HCT116 (cell line): ENCODE data around the gene VAMP1. TPM values are rescaled to one million over a fixed set of nuclear protein-coding genes. Genes with fewer than 3 reads are reported as not detected.

ENCODE experiments used
- ATAC-seq: fragments of 200-7000 bp; cut with Tn5 transposase; 2 replicates; pipeline ENCODE4 v1.9.1; 2020; ENCODE audit warnings: mild to moderate bottlenecking, moderate library complexity
- BruUV-seq: library from RNA; stranded (reverse); fragments of 400-500 nt; replicated peaks from 2 replicates; lab custom pipeline; 2021; lab: Mats Ljungman, UMichigan
- CTCF ChIA-PET: fragments of 300-600 bp; sonication (Branson Sonifier 250); formaldehyde crosslinking; loops from one replicate; lab custom pipeline; 2021; ENCODE audit warnings: antibody characterized with exemption; lab: Charles Lee
- POLR2A ChIA-PET: fragments of 300-600, 350-600 bp; sonication (Branson Sonifier 250); formaldehyde crosslinking; loops from one replicate; lab custom pipeline; 2021; ENCODE audit warnings: antibody characterized with exemption; lab: Charles Lee
- RAD21 ChIA-PET, 2 experiments: fragments of 300-600 bp; sonication (Branson Sonifier 250); formaldehyde crosslinking; loops; one replicate each; lab custom pipeline; 2023; ENCODE audit warnings: low total read pairs in 2 of 2; ENCODE audit not compliant: uncharacterized antibody in 2 of 2, unreplicated experiment in 2 of 2, low non-redundant PET in 1 of 2; lab: Charles Lee
- DNase-seq: peaks from one replicate; pipeline ENCODE4 v3.0.0-alpha.2; 2010; ENCODE audit warnings: low read depth, low spot score
- H2AFZ ChIP-seq: fragments of 200-600 bp; shearing (Covaris generic), sonication (generic); 2 replicates; pipeline ENCODE4 v1.6.1; 2017; ENCODE audit warnings: low read depth, mixed run types, mixed read lengths, antibody characterized with exemption, low read length; ENCODE audit not compliant: poor library complexity, severe bottlenecking
- H3K27ac ChIP-seq: 2 replicates; pipeline ENCODE4 v1.5.1; 2012; ENCODE audit warnings: low read depth, low read length
- H3K27me3 ChIP-seq: fragments of 200-600 bp; sonication (generic); 2 replicates; pipeline ENCODE4 v1.6.1; 2016; ENCODE audit warnings: mixed run types, low read length, mixed read lengths; ENCODE audit not compliant: insufficient read depth
- H3K36me3 ChIP-seq, 2 experiments: fragments of 200-500 bp in 1 of 2; fragments of 200-600 bp in 1 of 2; sonication (Bioruptor generic) in 1 of 2; sonication (generic) in 1 of 2; 2 replicates each; pipeline versions ENCODE4 v1.5.1 to v1.6.1; 2014 to 2016; ENCODE audit warnings: low read length in 2 of 2, inconsistent platforms in 1 of 2, mixed read lengths in 1 of 2, mixed run types in 1 of 2; ENCODE audit not compliant: insufficient read depth in 2 of 2, control insufficient read depth in 1 of 2
- H3K4me1 ChIP-seq, 2 experiments: fragments of 200-600 bp in 1 of 2; sonication (generic) in 1 of 2; 2 replicates each; pipeline versions ENCODE4 v1.5.1 to v1.6.1; 2012 to 2017; ENCODE audit warnings: low read length in 2 of 2, inconsistent platforms in 1 of 2, mild to moderate bottlenecking in 1 of 2, mixed read lengths in 1 of 2, mixed run types in 1 of 2, moderate library complexity in 1 of 2; ENCODE audit not compliant: insufficient read depth in 2 of 2, control insufficient read depth in 1 of 2
- H3K4me2 ChIP-seq: fragments of 200-600 bp; sonication (generic); 2 replicates; pipeline ENCODE4 v1.6.1; 2017; ENCODE audit warnings: mixed run types, low read length, mixed read lengths
- H3K4me3 ChIP-seq, 2 experiments: fragments of 200-600 bp in 1 of 2; sonication (generic) in 1 of 2; replicated peaks in 1 of 2; 2 replicates each; pipeline ENCODE4 v1.5.1; 2011 to 2016; ENCODE audit warnings: low read length in 2 of 2, control low read depth in 1 of 2, low read depth in 1 of 2, mild to moderate bottlenecking in 1 of 2, mixed read lengths in 1 of 2, mixed run types in 1 of 2
- H3K79me2 ChIP-seq: fragments of 200-600 bp; sonication (generic); 2 replicates; pipeline ENCODE4 v1.6.1; 2017; ENCODE audit warnings: mild to moderate bottlenecking, mixed run types, low read length, moderate library complexity, mixed read lengths; ENCODE audit not compliant: insufficient read depth
- H3K9ac ChIP-seq: fragments of 200-600 bp; sonication (generic); 2 replicates; pipeline ENCODE4 v1.6.1; 2016; ENCODE audit warnings: low read length, mixed read lengths
- H3K9me2 ChIP-seq: fragments of 200-600 bp; sonication (generic), shearing (Covaris generic); 2 replicates; pipeline ENCODE4 v1.6.1; 2017; ENCODE audit warnings: mixed run types, mild to moderate bottlenecking, moderate library complexity; ENCODE audit not compliant: insufficient read depth
- H3K9me3 ChIP-seq, 2 experiments: fragments of 200-500 bp in 1 of 2; fragments of 200-600 bp in 1 of 2; sonication (Bioruptor generic) in 1 of 2; sonication (generic) in 1 of 2; 2 replicates each; pipeline ENCODE4 v1.6.1; 2014 to 2017; ENCODE audit warnings: low read length in 2 of 2, mixed read lengths in 2 of 2, inconsistent platforms in 1 of 2, low read depth in 1 of 2, mild to moderate bottlenecking in 1 of 2, mixed run types in 1 of 2, moderate library complexity in 1 of 2; ENCODE audit not compliant: control insufficient read depth in 1 of 2, insufficient read depth in 1 of 2
- H4K20me1 ChIP-seq: fragments of 200-600 bp; sonication (generic), shearing (Covaris generic); 2 replicates; pipeline ENCODE4 v1.6.1; 2017; ENCODE audit warnings: mixed run types, mild to moderate bottlenecking, moderate library complexity; ENCODE audit not compliant: insufficient read depth
- EZH2phosphoT487 ChIP-seq: fragments of 200-600 bp; IDR thresholded peaks from 2 replicates; pipeline ENCODE4 v1.6.1; 2018; ENCODE audit warnings: antibody characterized with exemption, borderline replicate concordance
- FOSL1 ChIP-seq: IDR thresholded peaks from 2 replicates; pipeline ENCODE4 v1.6.1; 2012; ENCODE audit warnings: low read depth
- JUND ChIP-seq: IDR thresholded peaks from 2 replicates; pipeline ENCODE4 v1.6.1; 2012
- POLR2A ChIP-seq: IDR thresholded peaks from 2 replicates; pipeline ENCODE4 v1.7.0; 2011; ENCODE audit warnings: borderline replicate concordance; ENCODE audit not compliant: insufficient read depth, insufficient read length; ENCODE audit errors: extremely low read depth
- POLR2AphosphoS5 ChIP-seq: IDR thresholded peaks from 2 replicates; pipeline ENCODE4 v1.6.1; 2011; ENCODE audit warnings: mild to moderate bottlenecking, low read depth, low read length, moderate library complexity
- RAD21 ChIP-seq: IDR thresholded peaks from 2 replicates; pipeline ENCODE4 v1.6.1; 2012; ENCODE audit warnings: low read depth, mild to moderate bottlenecking
- SIN3A ChIP-seq: IDR thresholded peaks from 2 replicates; pipeline ENCODE4 v1.6.1; 2012; ENCODE audit warnings: low read depth
- SP1 ChIP-seq: IDR thresholded peaks from 2 replicates; pipeline ENCODE4 v1.6.1; 2012; ENCODE audit warnings: low read depth
- SRF ChIP-seq: IDR thresholded peaks from 2 replicates; pipeline ENCODE4 v1.6.1; 2012; ENCODE audit warnings: low read depth
- TCF7L2 ChIP-seq: IDR thresholded peaks from 2 replicates; pipeline ENCODE4 v1.7.0; 2011; ENCODE audit warnings: borderline replicate concordance, inconsistent platforms; ENCODE audit not compliant: insufficient read depth, insufficient read length; ENCODE audit errors: extremely low read depth
- ZFX ChIP-seq: fragments of 450-650 bp; IDR thresholded peaks from 2 replicates; pipeline ENCODE4 v1.6.1; 2017
- intact Hi-C: fragments of 100-400 bp; cut with micrococcal nuclease; formaldehyde crosslinking; loops from 2 replicates; pipeline ENCODE4 v1.10.0; 2022
- total RNA-seq: library from RNA; stranded (reverse); gene quantifications from one replicate; pipeline ENCODE4 v1.2.1, GENCODE V29; 2021; ENCODE audit not compliant: unreplicated experiment
- TF ChIP-seq, protein P1 (sequence below): IDR thresholded peaks from 2 replicates; pipeline ENCODE4 v1.6.1; 2012; ENCODE audit warnings: low read depth
- TF ChIP-seq, protein P2 (sequence below): IDR thresholded peaks from 2 replicates; pipeline ENCODE4 v1.6.1; 2011; ENCODE audit warnings: mild to moderate bottlenecking, low read length, moderate library complexity; ENCODE audit not compliant: insufficient replicate concordance; ENCODE audit errors: extremely low read depth

The VAMP1 gene
- total RNA-seq, 1 experiment from 2014 or later = 12.1 TPM

DNA sequence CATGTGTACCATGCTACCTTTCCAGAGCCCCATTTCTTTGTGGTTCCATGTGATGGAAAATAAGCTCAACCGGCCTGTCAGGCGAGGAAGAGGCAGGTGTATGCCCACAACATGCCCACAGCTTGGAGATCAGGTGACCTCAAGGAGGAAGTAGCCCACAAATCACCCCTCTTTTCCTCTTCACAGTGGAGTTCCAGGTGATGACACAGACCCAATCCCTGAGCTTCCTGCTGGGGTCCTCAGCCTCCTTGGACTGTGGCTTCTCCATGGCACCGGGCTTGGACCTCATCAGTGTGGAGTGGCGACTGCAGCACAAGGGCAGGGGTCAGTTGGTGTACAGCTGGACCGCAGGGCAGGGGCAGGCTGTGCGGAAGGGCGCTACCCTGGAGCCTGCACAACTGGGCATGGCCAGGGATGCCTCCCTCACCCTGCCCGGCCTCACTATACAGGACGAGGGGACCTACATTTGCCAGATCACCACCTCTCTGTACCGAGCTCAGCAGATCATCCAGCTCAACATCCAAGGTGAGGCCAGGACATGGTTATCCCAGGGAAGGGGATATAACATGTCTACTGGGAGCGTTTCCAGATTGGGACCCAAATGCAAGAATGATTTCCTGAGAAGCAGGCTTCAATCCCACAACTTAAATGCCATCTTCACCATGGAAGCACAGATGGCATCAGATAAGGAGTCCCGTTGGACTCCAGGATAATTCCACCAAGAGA, 13.1 kb downstream of the VAMP1 start:
- H3K36me3 ChIP-seq = peaks cover 0 to 7% of the 10 kb centered on the region in 2 experiments; a peak in 2 of 4 replicates
- no peak overlapping the region for H3K4me2 ChIP-seq
- TF ChIP-seq TCF7L2 (no peak), RAD21 (no peak), SP1 (no peak), EZH2phosphoT487 (no peak), POLR2AphosphoS5 (no peak), JUND (no peak), POLR2A (no peak), SIN3A (no peak), SRF (no peak), FOSL1 (no peak), ZFX (no peak)
- TF ChIP-seq, protein P1, sequence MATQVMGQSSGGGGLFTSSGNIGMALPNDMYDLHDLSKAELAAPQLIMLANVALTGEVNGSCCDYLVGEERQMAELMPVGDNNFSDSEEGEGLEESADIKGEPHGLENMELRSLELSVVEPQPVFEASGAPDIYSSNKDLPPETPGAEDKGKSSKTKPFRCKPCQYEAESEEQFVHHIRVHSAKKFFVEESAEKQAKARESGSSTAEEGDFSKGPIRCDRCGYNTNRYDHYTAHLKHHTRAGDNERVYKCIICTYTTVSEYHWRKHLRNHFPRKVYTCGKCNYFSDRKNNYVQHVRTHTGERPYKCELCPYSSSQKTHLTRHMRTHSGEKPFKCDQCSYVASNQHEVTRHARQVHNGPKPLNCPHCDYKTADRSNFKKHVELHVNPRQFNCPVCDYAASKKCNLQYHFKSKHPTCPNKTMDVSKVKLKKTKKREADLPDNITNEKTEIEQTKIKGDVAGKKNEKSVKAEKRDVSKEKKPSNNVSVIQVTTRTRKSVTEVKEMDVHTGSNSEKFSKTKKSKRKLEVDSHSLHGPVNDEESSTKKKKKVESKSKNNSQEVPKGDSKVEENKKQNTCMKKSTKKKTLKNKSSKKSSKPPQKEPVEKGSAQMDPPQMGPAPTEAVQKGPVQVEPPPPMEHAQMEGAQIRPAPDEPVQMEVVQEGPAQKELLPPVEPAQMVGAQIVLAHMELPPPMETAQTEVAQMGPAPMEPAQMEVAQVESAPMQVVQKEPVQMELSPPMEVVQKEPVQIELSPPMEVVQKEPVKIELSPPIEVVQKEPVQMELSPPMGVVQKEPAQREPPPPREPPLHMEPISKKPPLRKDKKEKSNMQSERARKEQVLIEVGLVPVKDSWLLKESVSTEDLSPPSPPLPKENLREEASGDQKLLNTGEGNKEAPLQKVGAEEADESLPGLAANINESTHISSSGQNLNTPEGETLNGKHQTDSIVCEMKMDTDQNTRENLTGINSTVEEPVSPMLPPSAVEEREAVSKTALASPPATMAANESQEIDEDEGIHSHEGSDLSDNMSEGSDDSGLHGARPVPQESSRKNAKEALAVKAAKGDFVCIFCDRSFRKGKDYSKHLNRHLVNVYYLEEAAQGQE = no peak
- TF ChIP-seq, protein P2, sequence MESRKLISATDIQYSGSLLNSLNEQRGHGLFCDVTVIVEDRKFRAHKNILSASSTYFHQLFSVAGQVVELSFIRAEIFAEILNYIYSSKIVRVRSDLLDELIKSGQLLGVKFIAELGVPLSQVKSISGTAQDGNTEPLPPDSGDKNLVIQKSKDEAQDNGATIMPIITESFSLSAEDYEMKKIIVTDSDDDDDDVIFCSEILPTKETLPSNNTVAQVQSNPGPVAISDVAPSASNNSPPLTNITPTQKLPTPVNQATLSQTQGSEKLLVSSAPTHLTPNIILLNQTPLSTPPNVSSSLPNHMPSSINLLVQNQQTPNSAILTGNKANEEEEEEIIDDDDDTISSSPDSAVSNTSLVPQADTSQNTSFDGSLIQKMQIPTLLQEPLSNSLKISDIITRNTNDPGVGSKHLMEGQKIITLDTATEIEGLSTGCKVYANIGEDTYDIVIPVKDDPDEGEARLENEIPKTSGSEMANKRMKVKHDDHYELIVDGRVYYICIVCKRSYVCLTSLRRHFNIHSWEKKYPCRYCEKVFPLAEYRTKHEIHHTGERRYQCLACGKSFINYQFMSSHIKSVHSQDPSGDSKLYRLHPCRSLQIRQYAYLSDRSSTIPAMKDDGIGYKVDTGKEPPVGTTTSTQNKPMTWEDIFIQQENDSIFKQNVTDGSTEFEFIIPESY = no peak
- TF ChIP-seq, all 23 proteins: peak for 0
- ChIA-PET CTCF (no interaction called here), RAD21 (no interaction called here), POLR2A (interaction anchor here (2.3 kb wide), 1 partner anchor 13 kb away, joined by 8 read pairs; the partner anchor contains the start of gene VAMP1)
- Histone ChIP-seq H3K9me2 (no peaks in the 10 kb centered on the region), H4K20me1 (no peaks in the 10 kb centered on the region), H3K27me3 (no peaks in the 10 kb centered on the region), H3K9ac (no peak overlapping the region), H3K79me2 (no peaks in the 10 kb centered on the region), H3K27ac (no peak overlapping the region), H2AFZ (no peak overlapping the region), H3K4me1 (peaks cover 0 to 6% of the 10 kb centered on the region in 2 experiments; a peak in 1 of 4 replicates), H3K9me3 (no peaks in the 10 kb centered on the region), H3K4me3 (no peak overlapping the region)
- ATAC-seq (no peak), DNase-seq (no peak)
- intact Hi-C loops = no loop called here
- BruUV-seq = no TSS peak
